Activated CD8-positive, alpha-beta memory T cell treated with anti-CD3 and anti-CD28 coated beads, Interleukin-2, amount 10 ng/mL, durations not matched to agents 7 days and 5 days (primary cell): ENCODE data around the gene ACD. TPM values are rescaled to one million over a fixed set of nuclear protein-coding genes. Genes with fewer than 3 reads are reported as not detected.

ENCODE experiments used
- ATAC-seq: fragments of 150-1000 bp; cut with Tn5 transposase; one replicate; pipeline ENCODE4 v1.10.0; 2021; ENCODE audit warnings: moderate library complexity
- CTCF ChIA-PET: fragments of 350-600 bp; sonication (Branson Sonifier 250); formaldehyde crosslinking; loops from one replicate; lab custom pipeline; 2021; ENCODE audit warnings: antibody characterized with exemption; lab: Charles Lee
- DNase-seq: peaks from one replicate; pipeline ENCODE4 v3.0.0-alpha.2; 2020
- H3K27ac Mint-ChIP-seq: one replicate; pipeline ENCODE4 v1.8.0; 2021; ENCODE audit warnings: mild to moderate bottlenecking, mixed read lengths
- H3K27me3 Mint-ChIP-seq: one replicate; pipeline ENCODE4 v1.8.0; 2021; ENCODE audit warnings: mixed read lengths
- H3K36me3 Mint-ChIP-seq: one replicate; pipeline ENCODE4 v1.8.0; 2021; ENCODE audit warnings: mild to moderate bottlenecking, mixed read lengths
- H3K4me1 Mint-ChIP-seq: one replicate; pipeline ENCODE4 v1.8.0; 2021; ENCODE audit warnings: mixed read lengths
- H3K4me3 Mint-ChIP-seq: one replicate; pipeline ENCODE4 v1.8.0; 2021; ENCODE audit warnings: mild to moderate bottlenecking, moderate library complexity, mixed read lengths
- H3K9me3 Mint-ChIP-seq: one replicate; pipeline ENCODE4 v1.8.0; 2022; ENCODE audit warnings: low read depth, mixed read lengths
- total RNA-seq, 2 experiments: library from RNA; stranded (reverse); gene quantifications; one replicate each; pipeline ENCODE4 v1.2.3, GENCODE V29; 2021

The ACD gene
- total RNA-seq, 2 experiments from 2014 or later: 49.7 to 58.1 TPM

DNA sequence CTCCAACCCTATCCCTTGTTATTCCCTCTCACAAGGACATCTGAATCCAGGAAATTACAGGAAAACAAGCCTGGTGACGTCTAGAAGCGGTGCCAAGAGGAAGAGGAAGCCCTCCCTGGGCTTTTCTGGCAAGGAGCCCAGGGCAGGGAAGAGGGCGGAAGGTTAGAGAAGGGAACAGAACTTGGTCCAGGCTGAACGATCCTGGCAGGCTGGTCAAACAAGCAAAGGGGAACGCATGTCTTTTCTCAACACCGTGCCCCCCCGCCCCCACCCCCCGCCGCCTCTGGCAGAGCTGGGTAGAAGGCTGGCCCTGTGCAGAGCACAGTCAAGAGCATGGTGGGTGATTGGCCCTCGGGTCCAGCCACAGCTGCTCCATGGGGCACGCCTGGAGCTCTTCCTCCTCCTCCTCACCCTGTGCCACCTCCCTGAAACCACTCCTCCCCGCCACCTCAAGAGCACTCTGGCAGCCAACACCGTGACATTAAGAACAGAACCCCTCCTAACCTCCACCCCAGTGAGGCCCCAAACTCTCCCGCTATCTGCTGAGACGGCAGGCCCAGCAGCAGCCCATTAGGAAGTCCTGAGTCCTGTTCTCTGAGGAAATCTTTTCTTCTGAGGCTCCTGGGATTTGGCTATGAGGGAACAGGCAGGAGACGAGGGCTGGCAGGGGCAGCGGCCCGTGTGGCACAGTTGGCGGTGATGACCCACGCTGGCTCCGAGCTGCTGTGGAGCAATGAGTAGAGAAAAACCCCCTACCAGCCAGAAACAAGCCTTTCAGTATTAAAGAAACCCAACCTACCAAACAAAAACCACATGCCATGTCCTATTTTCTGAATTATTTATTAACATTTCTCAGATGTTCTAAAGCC is 13.9 kb upstream of the ACD start:
- no peak for ATAC-seq
- CTCF ChIA-PET: interaction anchor here (0.9 to 17.7 kb wide), 11 partner anchors 11 to 159 kb away, joined by 3 to 199 read pairs (median 4); partner anchors contain the start of genes ACD and CARMIL2
- Mint-ChIP-seq H3K27ac (no peak overlapping the region), H3K4me1 (no peaks in the 10 kb centered on the region), H3K9me3 (no peaks in the 10 kb centered on the region), H3K4me3 (no peak overlapping the region), H3K36me3 (no peaks in the 10 kb centered on the region), H3K27me3 (no peaks in the 10 kb centered on the region)
- DNase-seq: no peak

DNA sequence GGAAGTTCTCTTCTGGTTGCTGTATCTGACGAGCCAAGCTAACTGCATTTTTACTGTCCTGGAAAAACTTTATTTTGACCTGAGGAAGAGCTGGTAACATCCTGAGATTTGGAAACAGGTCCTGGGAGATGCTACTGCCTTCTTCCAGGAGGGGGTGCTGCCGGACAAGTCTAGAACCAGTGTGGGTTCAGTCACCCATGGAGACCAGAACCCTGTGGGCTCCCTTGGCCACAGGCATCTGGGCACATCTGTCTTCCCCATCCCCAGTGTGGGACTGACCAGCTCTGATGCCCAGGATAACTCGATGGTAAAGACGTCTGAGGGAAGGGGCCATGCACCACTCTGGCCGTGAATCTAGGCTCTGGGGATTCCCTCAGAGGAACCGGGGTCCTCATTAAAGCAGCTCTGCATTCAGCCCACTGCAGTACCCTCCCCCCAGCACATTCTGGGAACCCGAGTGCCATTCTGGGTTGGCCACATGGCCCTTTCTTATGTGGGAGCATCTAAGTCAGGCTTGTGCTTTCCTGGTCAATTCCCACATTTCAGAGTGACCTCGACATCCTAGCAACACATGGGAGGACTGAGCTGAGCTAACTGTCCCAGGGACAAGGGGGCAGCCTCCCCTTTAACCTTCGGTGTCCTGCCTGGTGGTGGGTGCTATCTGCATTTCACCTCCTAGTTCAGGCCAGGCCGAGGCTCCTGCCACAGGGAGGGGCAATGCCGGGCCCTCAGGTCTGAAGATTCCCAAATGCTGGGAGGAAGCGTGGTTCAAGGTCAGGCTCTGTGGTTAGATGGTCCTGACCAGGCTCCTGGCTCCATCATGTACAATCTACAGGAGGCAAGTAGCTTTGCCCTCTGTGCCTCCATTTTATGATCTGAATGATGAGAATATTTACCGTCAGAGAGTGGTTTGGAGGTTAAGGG is 12.9 kb upstream of the ACD start:
- H3K4me1 Mint-ChIP-seq: peaks cover under 1% of the 10 kb centered on the region
- H3K9me3 Mint-ChIP-seq: no peaks in the 10 kb centered on the region
- peak; percentile 37 for ATAC-seq
- DNase-seq: peak; percentile 70
- H3K27ac Mint-ChIP-seq: no peak overlapping the region
- CTCF ChIA-PET: interaction anchor here (0.6 to 17.7 kb wide), 30 partner anchors 8 to 262 kb away, joined by 3 to 199 read pairs (median 5); partner anchors contain the start of genes ACD, CARMIL2, CENPT and NUTF2
- no peak overlapping the region for H3K4me3 Mint-ChIP-seq
- H3K36me3 Mint-ChIP-seq: no peaks in the 10 kb centered on the region
- H3K27me3 Mint-ChIP-seq: no peaks in the 10 kb centered on the region

DNA sequence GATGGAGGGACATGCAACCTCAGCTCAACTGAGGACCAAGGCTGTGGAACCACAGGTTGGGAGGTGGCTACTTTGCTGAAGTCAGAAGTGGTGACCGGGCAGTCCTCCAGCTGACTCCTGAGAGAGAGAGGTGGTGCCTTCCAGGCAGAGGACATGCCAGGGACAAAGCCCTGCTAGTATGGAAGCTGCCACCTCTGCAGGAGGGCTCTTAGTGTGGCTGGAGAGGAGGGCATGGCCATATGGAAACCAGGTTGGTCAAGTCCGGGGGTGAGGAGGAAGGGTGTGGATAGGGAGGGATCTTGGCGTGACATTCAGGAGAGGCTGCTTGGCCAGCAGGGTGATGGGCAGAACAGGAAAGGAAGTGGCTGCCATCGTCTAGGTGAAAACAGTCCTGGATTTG is 12.2 kb upstream of the ACD start:
- no peaks in the 10 kb centered on the region for H3K9me3 Mint-ChIP-seq
- CTCF ChIA-PET: interaction anchor here (0.6 to 17.7 kb wide), 29 partner anchors 9 to 263 kb away, joined by 3 to 199 read pairs (median 5); partner anchors contain the start of genes ACD, CARMIL2, CENPT and NUTF2
- H3K4me1 Mint-ChIP-seq: peaks cover 4% of the 10 kb centered on the region
- no peaks in the 10 kb centered on the region for H3K27me3 Mint-ChIP-seq
- no peak overlapping the region for H3K4me3 Mint-ChIP-seq
- DNase-seq (no peak), ATAC-seq (no peak)
- no peaks in the 10 kb centered on the region for H3K36me3 Mint-ChIP-seq
- H3K27ac Mint-ChIP-seq: no peak overlapping the region

DNA sequence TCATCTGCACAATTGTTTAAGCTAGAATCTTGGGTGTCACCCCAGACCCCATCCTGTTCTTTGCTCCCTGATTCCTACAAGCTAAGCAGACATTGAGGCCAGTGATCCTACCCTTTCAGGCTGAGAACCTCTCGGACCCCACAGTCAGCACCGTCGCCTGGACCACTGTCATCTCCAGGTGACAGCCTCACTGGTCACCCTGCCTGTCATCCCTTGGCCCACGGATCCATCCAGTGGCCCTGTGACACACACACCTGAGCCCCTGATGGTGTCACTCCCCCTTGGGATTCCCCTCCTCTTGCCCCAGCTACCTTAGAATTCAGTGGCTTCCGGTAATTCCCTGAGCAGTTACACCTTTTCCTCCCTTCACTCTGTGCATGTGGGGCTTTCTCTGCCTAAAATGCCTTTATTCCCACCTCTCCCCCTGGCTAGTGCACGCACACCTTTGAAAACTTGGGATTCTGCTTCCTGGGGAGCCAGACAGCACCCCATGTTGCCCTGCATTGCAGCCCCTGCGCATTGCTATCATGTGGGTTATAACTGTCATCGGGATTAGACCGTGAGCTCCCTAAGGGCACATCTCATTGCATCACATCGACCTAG is 9.5 kb upstream of the ACD start:
- Mint-ChIP-seq H3K36me3 (no peaks in the 10 kb centered on the region), H3K27me3 (no peaks in the 10 kb centered on the region), H3K4me3 (no peak overlapping the region), H3K4me1 (peaks cover 12% of the 10 kb centered on the region), H3K27ac (no peak overlapping the region), H3K9me3 (no peaks in the 10 kb centered on the region)
- no peak for DNase-seq
- CTCF ChIA-PET: interaction anchor here (0.6 to 17.7 kb wide), 9 partner anchors 9 to 164 kb away, joined by 3 to 199 read pairs (median 5); partner anchors contain the start of gene ACD
- ATAC-seq: no peak

DNA sequence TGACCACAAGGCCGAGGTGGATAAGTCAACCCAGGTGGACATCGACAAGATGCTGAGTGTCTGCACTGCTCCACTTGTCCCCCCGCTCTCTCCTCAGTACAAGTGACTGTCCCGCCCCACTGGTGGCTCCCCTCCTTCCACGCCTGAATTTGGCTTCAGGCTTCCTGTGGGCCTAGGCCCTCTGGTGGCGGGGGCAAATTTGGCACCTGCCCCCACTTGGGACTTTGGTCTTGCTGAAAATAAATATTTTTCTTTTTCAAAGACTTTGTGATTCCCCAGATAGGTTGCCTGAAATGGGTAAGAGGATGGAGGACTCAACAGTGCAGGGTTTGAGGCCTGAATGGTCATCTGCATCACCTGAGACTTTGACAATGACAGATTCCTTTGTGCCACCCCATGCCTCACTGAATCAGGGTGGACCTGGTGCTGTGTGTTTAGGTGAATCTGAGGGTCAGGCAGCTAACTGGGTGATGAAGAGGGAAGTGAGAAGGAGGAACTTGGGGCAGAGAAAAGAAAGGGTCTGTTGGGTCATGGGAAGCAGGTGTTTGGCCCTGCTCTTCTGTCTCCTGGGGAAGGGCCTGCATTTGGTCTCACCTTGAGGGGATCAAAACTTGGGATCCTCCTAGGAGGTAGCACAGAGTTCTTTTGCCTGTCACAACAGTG is 8.6 kb upstream of the ACD start:
- DNase-seq (peak; percentile 58), ATAC-seq (no peak)
- no peaks in the 10 kb centered on the region for H3K9me3 Mint-ChIP-seq
- H3K4me3 Mint-ChIP-seq: no peak overlapping the region
- H3K36me3 Mint-ChIP-seq: no peaks in the 10 kb centered on the region
- peaks cover 12% of the 10 kb centered on the region for H3K4me1 Mint-ChIP-seq
- peak overlapping the region; percentile 57 for H3K27ac Mint-ChIP-seq
- no peaks in the 10 kb centered on the region for H3K27me3 Mint-ChIP-seq
- CTCF ChIA-PET: interaction anchor here (0.6 to 17.7 kb wide), 18 partner anchors 10 to 267 kb away, joined by 3 to 199 read pairs (median 4); partner anchors contain the start of genes ATP6V0D1 and CARMIL2

DNA sequence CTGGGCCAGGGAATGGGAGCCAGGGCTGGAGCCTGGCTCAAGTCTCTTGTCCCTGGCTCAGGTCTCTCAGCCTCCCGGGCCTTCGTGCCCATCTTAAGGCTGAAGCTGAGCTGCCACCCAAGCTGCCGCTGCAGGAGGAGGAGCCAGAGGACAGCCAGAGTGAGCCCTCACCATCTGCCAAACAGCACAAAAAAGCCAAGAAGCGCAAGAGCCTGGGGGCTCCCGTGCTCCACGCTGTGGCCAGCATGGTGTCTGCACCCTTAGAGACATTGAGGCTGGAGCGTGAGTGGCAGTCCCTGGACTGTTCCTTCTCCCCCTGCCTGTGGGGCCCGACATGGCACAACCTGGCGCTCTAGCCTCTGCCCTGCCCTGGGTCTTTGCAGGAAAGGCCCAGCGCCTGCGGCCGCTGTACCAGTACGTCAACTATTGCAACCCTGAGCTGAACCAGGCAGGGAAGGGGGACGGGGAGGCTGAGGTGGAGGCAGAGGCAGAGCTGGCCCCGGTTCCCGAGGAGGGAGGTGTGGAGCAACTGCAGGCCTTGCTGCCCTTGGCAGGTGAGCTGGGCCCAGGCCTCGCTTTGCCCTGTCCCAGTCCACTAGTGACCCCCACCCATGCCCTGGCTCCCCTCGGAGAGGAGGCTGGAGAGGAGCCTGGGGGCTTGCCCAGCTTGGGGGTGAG is 7.9 kb upstream of the ACD start:
- Mint-ChIP-seq H3K27ac (no peak overlapping the region), H3K4me1 (peaks cover 12% of the 10 kb centered on the region), H3K9me3 (no peaks in the 10 kb centered on the region), H3K36me3 (no peaks in the 10 kb centered on the region), H3K27me3 (no peaks in the 10 kb centered on the region), H3K4me3 (no peak overlapping the region)
- ATAC-seq (peak; percentile 81), DNase-seq (peak; percentile 90)
- CTCF ChIA-PET: interaction anchor here (0.6 to 17.7 kb wide), 27 partner anchors 9 to 268 kb away, joined by 3 to 199 read pairs (median 4); partner anchors contain the start of genes ATP6V0D1, CARMIL2, CTCF and RANBP10

DNA sequence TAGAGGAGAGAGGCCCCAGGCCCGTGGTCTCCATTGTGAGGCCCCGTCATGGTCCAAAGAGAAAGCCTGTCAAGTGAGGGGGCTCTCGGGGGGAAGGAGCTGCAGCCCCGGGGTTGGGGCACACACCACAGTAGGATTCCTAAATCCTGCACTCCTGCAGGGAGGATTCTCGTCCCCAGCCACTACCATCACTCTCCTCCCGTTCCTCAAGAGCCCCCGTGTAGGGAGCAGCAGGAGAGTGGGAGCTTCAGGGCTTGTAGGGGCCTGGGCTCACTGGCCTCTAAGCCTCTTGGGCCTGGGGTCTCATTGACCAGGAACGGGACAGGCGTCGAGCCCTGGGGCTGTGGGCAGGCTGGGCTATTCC is 7.4 kb upstream of the ACD start:
- H3K27ac Mint-ChIP-seq: peak overlapping the region; percentile 77
- H3K4me3 Mint-ChIP-seq: peak overlapping the region; percentile 76
- no peaks in the 10 kb centered on the region for H3K27me3 Mint-ChIP-seq

DNA sequence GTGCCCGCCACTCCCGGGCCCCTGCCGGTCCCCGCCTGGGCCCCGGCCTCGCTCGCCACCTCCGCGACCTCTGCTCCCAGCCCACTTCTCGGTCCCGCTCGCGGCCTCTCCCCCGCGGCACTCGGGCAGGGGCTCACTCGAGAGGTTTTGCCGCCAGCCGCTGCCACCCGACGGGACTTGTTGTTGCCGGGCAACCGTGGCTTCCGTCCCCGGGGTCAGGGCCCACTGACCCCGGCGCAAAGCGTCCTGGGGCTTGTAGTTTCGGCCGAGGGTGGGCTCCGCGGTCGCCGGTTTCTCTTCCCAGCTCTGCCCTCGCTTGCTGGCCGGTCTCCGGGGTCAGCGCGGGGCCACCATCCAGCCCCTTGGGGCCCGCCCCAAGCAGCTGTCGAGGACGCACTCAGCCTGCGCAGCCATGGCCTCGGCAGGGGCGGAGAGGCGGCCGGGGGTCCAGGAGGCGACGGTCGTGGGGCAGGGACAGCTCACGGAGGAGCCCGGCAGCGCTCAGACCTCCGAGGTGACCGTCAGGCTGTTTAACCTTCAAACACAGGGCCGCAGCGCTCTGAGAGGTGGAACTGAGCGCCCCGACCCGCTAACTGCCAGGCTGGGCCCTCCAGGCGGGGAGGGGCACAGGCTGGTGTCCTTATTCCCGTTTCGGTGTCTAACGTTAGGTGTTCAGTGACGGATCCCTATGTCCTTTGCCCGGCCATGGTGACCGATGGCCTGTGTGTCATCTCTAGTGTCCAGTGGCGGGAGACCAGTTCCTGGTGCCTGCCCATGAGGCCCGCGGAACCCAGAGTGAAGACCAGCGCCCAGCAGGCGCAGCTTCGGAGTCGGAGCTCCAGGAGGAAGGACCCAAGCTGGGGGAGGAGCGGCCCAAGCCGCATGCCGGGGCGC is 6.7 kb upstream of the ACD start, which contains the start of the genes C16orf86 and ENKD1:
C16orf86 (plus strand) TSS at position 256 of the 894 bp plus-strand sequence; CDS start at position 413, 157 bp downstream.
ENKD1 (minus strand) TSS at position 192 of the 894 bp plus-strand sequence. CDS start 308 bp downstream, outside the sequence.
- Mint-ChIP-seq H3K4me1 (peaks cover 13% of the 10 kb centered on the region), H3K27ac (peak within 1 kb of the TSS; percentile 77)

More for the DNA sequence above, 7.4 kb upstream of the ACD start:
- no peaks in the 10 kb centered on the region for H3K9me3 Mint-ChIP-seq
- peaks cover 12% of the 10 kb centered on the region for H3K4me1 Mint-ChIP-seq
- CTCF ChIA-PET: interaction anchor here (0.7 to 17.7 kb wide), 22 partner anchors 9 to 269 kb away, joined by 3 to 199 read pairs (median 4); partner anchors contain the start of genes ATP6V0D1, CARMIL2, CTCF and PSMB10
- DNase-seq (no peak), ATAC-seq (no peak)
- no peaks in the 10 kb centered on the region for H3K36me3 Mint-ChIP-seq

DNA sequence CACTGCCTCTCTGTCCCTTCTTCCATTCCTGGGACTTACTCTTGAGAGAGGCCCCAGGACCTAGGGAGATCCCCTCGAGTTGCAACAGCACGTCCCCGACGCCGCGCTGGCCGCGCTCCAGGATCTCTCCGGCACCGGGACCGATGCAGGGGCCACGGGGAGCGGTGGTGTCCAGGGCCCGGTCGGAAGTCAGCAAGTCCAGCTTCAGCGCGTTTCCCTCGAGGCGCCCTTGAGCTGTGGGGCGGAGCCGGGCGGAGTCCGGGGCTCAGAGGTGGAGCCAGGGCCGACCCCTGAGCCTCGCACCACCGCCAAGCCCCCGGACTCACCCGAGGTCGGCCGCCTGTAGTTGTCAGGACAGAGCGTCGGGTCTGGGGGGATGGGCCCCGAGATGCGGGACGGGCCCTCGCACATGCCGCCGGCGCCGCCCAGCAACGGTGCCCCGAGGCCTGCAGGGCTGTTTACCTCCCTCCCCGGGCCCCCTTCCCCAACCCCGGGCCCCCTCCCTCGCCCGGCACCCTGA is 6.0 kb upstream of the ACD start:
- Mint-ChIP-seq H3K4me3 (peak overlapping the region; percentile 76), H3K9me3 (no peaks in the 10 kb centered on the region), H3K36me3 (no peaks in the 10 kb centered on the region), H3K27me3 (no peaks in the 10 kb centered on the region), H3K4me1 (peaks cover 21% of the 10 kb centered on the region), H3K27ac (no peak overlapping the region)
- ATAC-seq (peak; percentile 24), DNase-seq (peak; percentile 41)
- CTCF ChIA-PET: interaction anchor here (0.9 to 17.7 kb wide), 11 partner anchors 17 to 270 kb away, joined by 3 to 199 read pairs (median 4); partner anchors contain the start of genes ATP6V0D1, CARMIL2 and PSMB10

More for the DNA sequence above, 6.7 kb upstream of the ACD start, which contains the start of the genes C16orf86 and ENKD1:
- no peaks in the 10 kb centered on the region for H3K27me3 Mint-ChIP-seq
- DNase-seq (peak; percentile 89), ATAC-seq (peak; percentile 76)
- CTCF ChIA-PET: interaction anchor here (0.7 to 17.7 kb wide), 24 partner anchors 8 to 269 kb away, joined by 3 to 199 read pairs (median 4); partner anchors contain the start of genes ATP6V0D1, CARMIL2, CTCF and PSMB10
- H3K4me3 Mint-ChIP-seq: peak within 1 kb of the TSS; percentile 76
- no peaks in the 10 kb centered on the region for H3K36me3 Mint-ChIP-seq
- H3K9me3 Mint-ChIP-seq: no peaks in the 10 kb centered on the region

DNA sequence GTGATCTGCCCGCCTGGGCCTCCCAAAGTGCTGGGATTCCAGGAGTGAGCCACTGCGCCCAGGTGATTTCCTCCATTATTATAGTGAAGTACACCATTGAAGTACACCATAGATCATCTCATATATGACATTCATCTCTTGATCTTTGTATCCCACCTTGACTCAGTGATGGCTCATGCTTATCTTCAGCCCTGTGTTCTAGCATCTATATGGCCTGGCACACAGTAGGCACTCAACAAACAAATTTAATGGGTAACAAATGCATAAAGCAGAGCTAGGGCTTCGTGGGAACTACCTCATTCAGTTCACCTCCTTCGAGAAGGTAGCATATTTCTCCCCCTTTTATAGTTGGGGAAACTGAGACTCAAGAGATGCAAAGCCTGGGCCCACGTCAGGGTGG is 5.5 kb upstream of the ACD start:
- H3K4me1 Mint-ChIP-seq: peaks cover 22% of the 10 kb centered on the region
- no peak for ATAC-seq
- H3K4me3 Mint-ChIP-seq: peak overlapping the region; percentile 70
- CTCF ChIA-PET: interaction anchor here (0.9 to 17.7 kb wide), 8 partner anchors 15 to 184 kb away, joined by 3 to 199 read pairs (median 4); partner anchors contain the start of genes ATP6V0D1 and CARMIL2
- H3K27me3 Mint-ChIP-seq: no peaks in the 10 kb centered on the region
- H3K9me3 Mint-ChIP-seq: no peaks in the 10 kb centered on the region
- H3K27ac Mint-ChIP-seq: no peak overlapping the region
- no peak for DNase-seq
- H3K36me3 Mint-ChIP-seq: no peaks in the 10 kb centered on the region
